ENCODE results near the gene STYXL2.

The STYXL2 gene

DNA sequence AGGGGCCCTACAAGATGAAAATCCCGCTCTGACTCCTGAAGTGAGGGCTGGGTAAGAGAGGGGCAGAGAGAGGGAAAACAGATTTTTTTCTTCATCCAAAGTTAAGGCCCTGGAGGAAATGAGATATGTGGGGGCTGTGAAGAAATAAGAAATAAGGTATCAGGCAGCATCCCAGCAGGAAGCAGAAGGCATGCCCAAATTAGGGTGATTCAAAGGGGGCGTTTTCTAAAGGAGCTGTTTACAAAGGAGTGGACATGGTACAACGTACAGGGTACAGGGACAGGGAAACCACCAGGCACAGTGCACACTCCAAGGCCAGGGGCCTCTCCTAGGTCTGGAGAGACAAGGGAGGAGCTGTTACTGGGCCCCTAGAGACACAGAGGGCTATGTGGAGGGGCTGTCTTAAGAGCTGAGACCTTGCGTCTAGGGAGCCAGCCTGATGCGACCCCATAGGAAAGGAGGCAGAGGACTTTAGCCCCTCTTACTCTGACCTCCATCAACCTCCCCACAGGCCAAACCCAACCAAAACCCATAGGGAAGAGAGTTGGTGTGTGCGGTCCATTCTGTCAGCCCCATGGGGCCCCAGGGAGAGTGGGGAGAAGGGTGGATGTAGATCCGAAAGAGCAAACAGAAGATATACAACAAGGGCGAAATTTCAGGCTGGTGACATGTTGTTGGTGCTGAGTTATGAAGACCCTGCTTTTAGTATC is 38.6 kb downstream of the STYXL2 start:
- DNase-seq (ENCODE audit: low read depth in 2 of 2, low spot score in 1 of 2): no peak

DNA sequence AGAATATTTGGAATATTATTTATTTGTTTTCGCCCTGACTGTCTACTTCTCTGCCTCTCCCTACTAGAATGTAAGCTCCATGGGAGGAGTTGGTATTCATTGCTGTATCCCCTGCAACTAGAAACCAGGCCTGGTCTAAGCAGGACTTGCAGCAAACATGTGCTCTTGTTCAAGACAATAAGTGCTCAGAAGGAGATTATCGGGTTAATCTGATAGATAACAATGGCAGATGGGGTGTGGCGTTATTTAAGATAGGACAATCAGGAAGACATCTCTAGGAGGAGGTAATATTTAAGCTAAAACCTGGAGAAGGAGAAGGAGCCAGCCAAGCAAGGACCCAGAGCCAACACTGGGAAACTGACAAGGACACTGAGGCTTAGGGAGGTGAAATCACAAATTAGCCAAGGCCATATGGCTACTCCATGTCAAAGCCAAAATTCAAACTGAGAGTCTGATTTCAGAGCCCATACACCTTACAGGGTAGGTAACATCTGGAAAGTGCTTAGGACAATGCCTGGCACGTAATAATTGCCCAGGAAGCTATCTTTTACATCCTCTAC is 41.5 kb downstream of the STYXL2 start:
- no peak for DNase-seq (ENCODE audit: low read depth in 2 of 2, low spot score in 1 of 2)

DNA sequence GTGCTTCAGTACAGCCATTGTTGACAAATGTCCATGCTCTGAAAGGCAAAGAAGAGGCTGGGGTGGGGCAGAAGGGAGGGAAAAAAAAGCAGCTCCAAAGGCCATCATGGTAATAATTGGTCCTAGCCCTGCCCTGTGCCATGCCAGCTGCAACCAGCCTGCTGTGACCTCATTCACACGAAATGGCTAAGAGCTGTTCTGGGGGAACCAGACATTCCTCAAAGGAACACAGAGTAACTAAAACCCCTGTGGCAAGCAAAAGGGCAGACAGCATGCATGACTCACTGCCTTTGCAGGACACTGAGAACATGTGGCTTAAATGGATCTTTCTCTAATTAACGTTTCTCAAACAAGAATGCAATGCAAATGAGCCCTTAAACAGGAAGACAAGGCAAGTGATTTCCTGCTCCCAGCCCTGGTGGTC is 42.3 kb downstream of the STYXL2 start:
- no peak for DNase-seq (ENCODE audit: low read depth in 2 of 2, low spot score in 1 of 2)

DNA sequence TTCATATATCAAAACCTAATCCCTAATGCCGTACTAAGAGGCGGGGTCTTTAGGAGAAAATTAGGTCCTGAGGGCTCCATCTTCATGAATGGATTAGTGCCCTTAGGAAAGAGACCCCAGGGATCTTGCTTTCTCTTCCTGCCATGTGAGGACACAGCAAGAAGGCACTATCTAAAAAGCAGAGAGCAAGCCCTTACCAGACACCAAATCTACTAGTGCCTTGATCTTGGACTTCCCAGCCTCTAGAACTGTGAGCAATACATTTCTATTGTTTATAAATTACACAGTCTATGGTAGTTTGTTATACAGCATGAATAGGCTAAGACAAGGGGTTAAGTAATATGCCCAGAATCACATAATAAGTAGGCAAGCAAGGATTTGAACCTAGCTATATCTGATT is 42.9 kb downstream of the STYXL2 start:
- DNase-seq (ENCODE audit: low read depth in 2 of 2, low spot score in 1 of 2): no peak

DNA sequence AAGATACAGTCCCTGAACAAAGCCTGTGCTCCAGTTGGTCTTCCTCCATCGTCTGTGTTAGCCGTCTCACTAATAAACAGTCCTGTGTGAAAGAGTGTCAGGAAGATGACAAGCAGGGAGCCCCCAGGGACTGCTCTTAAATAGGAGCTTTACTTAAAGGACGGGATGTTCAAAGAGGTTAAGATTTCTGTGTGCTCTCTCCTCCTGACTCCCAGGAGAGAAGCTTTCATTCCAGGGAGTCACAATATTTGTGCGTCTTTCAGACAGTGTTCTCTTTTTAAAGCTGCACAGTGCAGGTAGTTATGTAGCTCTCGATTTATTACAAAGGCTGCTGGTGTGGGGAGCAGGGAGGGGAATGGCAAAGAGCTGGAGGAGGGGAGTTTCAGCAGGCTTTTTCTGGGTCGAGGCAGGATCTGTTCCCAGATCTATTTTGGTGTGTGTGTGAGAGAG is 43.5 kb downstream of the STYXL2 start:
- no peak for DNase-seq (ENCODE audit: low read depth in 2 of 2, low spot score in 1 of 2)

- DNase-seq (ENCODE audit: low read depth in 2 of 2, low spot score in 1 of 2): no peak
Measured at GRCh38 chr1:167137793-167138510, 44.1 kb downstream of the STYXL2 start.

- DNase-seq (ENCODE audit: low read depth in 2 of 2, low spot score in 1 of 2): no peak
Measured at GRCh38 chr1:167138703-167139102, 44.8 kb downstream of the STYXL2 start.

DNA sequence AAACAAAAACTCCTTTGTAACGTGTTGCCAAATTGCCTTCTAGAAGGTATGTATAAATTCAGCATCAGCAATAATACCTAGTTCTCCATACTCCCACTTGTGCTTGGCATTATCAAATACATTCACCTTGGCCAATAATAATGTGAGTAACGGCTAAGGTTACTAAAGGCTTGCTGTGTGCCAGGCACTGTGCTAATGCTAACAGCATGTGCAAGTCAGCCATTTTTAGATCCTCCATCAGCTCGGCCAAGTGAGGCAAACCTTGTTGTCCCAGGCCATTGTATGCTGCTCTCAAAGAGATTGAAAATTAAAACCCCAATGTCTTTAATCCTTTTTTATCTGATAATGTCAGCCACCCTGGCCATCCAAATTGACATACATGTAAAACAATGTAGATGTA is 48.1 kb downstream of the STYXL2 start:
- no peak for DNase-seq (ENCODE audit: low read depth in 2 of 2, low spot score in 1 of 2)
